Measurements from ENCODE around the gene ADAT2. TPM values are rescaled to one million over a fixed set of nuclear protein-coding genes. Genes with fewer than 3 reads are reported as not detected.

ADAT2 gene
- total RNA-seq, 2 experiments from 2014 or later = 35.9 to 40.8 TPM

DNA sequence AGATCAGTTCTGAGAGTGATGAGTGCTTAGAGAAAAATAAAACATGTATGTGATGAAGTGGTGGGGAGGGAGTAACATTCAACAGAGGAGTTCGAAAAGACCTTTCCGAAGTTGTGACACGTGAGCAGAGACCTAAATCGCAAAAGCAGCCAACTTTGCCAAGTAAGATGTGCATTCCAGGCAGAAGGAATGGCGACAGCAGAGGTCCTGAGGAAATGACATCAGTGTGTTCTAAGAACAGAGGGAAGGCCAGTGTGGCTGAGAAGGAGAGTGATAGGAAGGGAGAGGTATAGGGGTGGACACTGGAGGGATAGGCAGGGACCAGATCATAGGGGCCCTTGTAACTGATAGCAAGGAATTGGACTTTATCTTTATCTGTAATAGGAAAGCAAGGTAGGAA, 51.3 kb downstream of the ADAT2 start:
- Mint-ChIP-seq H3K27me3 (no peaks in the 10 kb centered on the region), H3K36me3 (ENCODE audit: low read depth) (no peaks in the 10 kb centered on the region), H3K9me3 (no peaks in the 10 kb centered on the region), H3K4me3 (no peak overlapping the region), H3K4me1 (ENCODE audit: low read depth) (peaks cover 23% of the 10 kb centered on the region), H3K27ac (no peak overlapping the region)
- intact Hi-C loops (cut with micrococcal nuclease) = no loop called here
- ChIA-PET CTCF (no interaction called here), POLR2A (no interaction called here)
- TF ChIP-seq CTCF (IDR thresholded peaks at IDR 0.05) = no peak
- DNase-seq (no peak), ATAC-seq (no peak)

GRCh38 chr6:143397227-143398222, 53.0 kb downstream of the ADAT2 start:
- Mint-ChIP-seq H3K9me3 (no peaks in the 10 kb centered on the region), H3K27me3 (no peaks in the 10 kb centered on the region), H3K4me1 (ENCODE audit: low read depth) (peaks cover 23% of the 10 kb centered on the region), H3K36me3 (ENCODE audit: low read depth) (no peaks in the 10 kb centered on the region), H3K4me3 (no peak overlapping the region), H3K27ac (no peak overlapping the region)
- POLR2A ChIA-PET = interaction anchor here (0.6 kb wide), 1 partner anchor 43 kb away, joined by 3 read pairs; no protein-coding TSS in a partner anchor
- no peak for TF ChIP-seq CTCF (IDR thresholded peaks at IDR 0.05)
- ATAC-seq = peak; percentile 78
- intact Hi-C loops (cut with micrococcal nuclease) = no loop called here
- CTCF ChIA-PET = interaction anchor here (2.3 kb wide), 1 partner anchor 30 kb away, joined by 7 read pairs; no protein-coding TSS in a partner anchor
- peak; percentile 41 for DNase-seq

DNA sequence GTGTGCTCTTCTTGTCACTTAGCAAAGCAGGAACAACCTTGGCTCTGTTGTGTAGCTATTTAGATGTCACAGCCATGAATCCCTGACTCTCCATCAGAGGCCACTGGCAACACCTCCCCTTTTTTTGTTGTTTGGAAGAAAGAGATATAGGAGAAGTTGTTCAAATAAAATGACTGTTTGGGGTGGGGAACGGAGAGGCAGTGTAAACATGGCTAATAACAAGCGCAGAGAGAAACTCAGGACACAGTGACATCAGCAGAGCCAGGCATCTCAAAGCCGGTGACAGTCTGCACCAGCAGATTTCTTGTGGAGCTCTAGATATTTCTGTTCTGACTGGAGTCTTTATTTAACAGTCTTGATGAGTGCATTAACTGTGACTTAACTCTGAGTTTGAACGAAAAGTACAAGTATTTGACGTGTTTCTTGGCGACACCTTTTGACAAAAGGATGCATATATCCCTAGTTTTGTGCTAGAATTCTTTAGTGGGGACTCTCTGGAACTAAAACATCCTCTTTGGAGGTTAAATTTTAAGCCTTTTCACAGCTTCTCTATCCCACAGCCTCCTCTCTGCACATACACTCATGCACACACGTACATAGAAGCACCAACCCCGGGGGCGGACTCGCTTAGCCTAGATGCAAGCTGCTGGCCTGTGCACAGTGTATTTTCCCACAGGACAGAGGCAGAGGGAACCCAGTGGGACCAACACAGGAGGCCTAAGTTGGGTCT, 53.8 kb downstream of the ADAT2 start:
- intact Hi-C loops (cut with micrococcal nuclease) = no loop called here
- Mint-ChIP-seq H3K4me3 (no peak overlapping the region), H3K4me1 (ENCODE audit: low read depth) (peaks cover 23% of the 10 kb centered on the region), H3K27me3 (no peaks in the 10 kb centered on the region), H3K36me3 (ENCODE audit: low read depth) (no peaks in the 10 kb centered on the region), H3K27ac (no peak overlapping the region), H3K9me3 (no peaks in the 10 kb centered on the region)
- ATAC-seq (peak; percentile 15), DNase-seq (peak; percentile 20)
- CTCF ChIA-PET = interaction anchor here (0.5 to 2.3 kb wide), 2 partner anchors 31 to 686 kb away, joined by 3 to 7 read pairs; no protein-coding TSS in a partner anchor
- POLR2A ChIA-PET = interaction anchor here (0.6 kb wide), 1 partner anchor 42 kb away, joined by 3 read pairs; no protein-coding TSS in a partner anchor
- TF ChIP-seq CTCF (IDR thresholded peaks at IDR 0.05) = no peak

DNA sequence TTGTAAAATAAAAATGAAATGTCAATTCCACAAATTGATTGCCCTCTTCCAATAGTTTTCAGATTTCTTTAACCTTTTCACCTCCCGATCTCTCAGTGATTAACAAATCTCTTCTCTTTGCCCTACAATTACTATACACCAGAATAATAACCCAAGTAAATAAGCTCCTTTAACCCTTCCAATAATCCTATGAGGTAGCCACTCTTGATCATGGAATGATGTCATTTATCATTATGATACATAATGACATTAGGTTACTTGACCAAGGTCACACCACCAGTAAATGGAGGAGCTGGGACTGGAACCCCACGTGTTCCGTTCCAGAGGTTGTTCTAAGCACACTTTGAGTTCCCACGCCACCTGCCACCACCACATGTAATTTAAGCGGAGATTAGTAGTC, 54.8 kb downstream of the ADAT2 start:
- intact Hi-C loops (cut with micrococcal nuclease) = no loop called here
- no peak for TF ChIP-seq CTCF (IDR thresholded peaks at IDR 0.05)
- POLR2A ChIA-PET = no interaction called here
- no peaks in the 10 kb centered on the region for H3K36me3 Mint-ChIP-seq (ENCODE audit: low read depth)
- ATAC-seq (no peak), DNase-seq (no peak)
- H3K27me3 Mint-ChIP-seq = no peaks in the 10 kb centered on the region
- no peak overlapping the region for H3K4me3 Mint-ChIP-seq
- peaks cover 16% of the 10 kb centered on the region for H3K4me1 Mint-ChIP-seq (ENCODE audit: low read depth)
- CTCF ChIA-PET = interaction anchor here (1.0 to 2.3 kb wide), 2 partner anchors 12 to 32 kb away, joined by 3 to 7 read pairs; no protein-coding TSS in a partner anchor
- H3K27ac Mint-ChIP-seq = no peak overlapping the region
- no peaks in the 10 kb centered on the region for H3K9me3 Mint-ChIP-seq

Data from activated CD8-positive, alpha-beta T cell treated with anti-CD3 and anti-CD28 coated beads for 36 hours (primary cell).